ENCODE data around the gene ZRANB3. TPM values are rescaled to one million over a fixed set of nuclear protein-coding genes. Genes with fewer than 3 reads are reported as not detected.

ZRANB3 gene
- total RNA-seq, 1 experiment from 2014 or later: 16.3 TPM

DNA sequence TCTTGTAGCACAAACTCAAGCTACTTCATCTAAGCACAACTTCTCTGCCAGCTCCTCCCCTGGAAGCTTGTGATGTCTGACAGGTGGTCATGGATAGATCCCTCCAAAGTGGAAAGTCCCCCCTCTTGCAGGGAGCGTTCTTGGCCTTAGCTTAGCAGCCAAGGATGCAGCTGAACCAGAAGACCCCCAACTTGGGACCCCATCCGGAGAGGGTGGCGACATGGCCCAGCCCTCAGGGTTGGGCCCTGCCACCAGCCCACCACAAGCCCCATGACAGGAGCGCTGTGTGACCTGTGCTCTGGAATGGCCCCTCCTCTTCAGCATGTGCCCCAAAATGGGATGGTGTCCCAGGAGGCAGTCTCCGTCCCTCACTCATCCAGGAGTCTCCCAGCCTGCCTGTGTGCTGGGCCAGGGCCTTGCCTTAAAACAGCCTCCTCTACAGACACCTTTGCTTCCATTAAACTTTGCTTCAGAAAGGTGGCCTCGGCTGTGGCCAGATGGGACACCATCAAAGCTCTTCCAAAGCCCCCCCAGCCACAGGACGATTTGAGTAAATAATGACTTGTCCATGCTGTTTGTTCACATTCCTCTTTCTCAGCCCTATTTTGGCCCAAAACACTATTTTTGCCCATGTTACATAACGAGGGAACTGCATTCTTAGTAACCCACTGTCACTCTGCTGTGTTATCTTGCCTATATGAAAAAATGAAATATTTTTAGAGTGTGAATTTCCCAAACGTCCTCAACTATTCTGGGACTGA, 356.8 kb downstream of the ZRANB3 start:
- Mint-ChIP-seq H3K4me3 (ENCODE audit: unreplicated experiment) (no peak overlapping the region), H3K4me1 (ENCODE audit: insufficient read depth, unreplicated experiment) (no peaks in the 10 kb centered on the region), H3K9me3 (ENCODE audit: unreplicated experiment) (peaks cover 7% of the 10 kb centered on the region), H3K36me3 (ENCODE audit: insufficient read depth, unreplicated experiment) (peaks cover 76% of the 10 kb centered on the region), H3K27ac (ENCODE audit: low read depth, unreplicated experiment) (no peak overlapping the region), H3K27me3 (ENCODE audit: insufficient read depth, unreplicated experiment) (no peaks in the 10 kb centered on the region)
- TF ChIP-seq, protein P1, sequence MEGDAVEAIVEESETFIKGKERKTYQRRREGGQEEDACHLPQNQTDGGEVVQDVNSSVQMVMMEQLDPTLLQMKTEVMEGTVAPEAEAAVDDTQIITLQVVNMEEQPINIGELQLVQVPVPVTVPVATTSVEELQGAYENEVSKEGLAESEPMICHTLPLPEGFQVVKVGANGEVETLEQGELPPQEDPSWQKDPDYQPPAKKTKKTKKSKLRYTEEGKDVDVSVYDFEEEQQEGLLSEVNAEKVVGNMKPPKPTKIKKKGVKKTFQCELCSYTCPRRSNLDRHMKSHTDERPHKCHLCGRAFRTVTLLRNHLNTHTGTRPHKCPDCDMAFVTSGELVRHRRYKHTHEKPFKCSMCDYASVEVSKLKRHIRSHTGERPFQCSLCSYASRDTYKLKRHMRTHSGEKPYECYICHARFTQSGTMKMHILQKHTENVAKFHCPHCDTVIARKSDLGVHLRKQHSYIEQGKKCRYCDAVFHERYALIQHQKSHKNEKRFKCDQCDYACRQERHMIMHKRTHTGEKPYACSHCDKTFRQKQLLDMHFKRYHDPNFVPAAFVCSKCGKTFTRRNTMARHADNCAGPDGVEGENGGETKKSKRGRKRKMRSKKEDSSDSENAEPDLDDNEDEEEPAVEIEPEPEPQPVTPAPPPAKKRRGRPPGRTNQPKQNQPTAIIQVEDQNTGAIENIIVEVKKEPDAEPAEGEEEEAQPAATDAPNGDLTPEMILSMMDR (IDR thresholded peaks at IDR 0.05; ENCODE audit: unreplicated experiment): no peak
- intact Hi-C loops (cut with micrococcal nuclease): no loop called here
- POLR2A ChIA-PET: no interaction called here
- BruUV-seq (replicated peaks): no TSS peak
- CTCF ChIA-PET: no interaction called here
- no peak for DNase-seq (ENCODE audit: unreplicated experiment)

DNA sequence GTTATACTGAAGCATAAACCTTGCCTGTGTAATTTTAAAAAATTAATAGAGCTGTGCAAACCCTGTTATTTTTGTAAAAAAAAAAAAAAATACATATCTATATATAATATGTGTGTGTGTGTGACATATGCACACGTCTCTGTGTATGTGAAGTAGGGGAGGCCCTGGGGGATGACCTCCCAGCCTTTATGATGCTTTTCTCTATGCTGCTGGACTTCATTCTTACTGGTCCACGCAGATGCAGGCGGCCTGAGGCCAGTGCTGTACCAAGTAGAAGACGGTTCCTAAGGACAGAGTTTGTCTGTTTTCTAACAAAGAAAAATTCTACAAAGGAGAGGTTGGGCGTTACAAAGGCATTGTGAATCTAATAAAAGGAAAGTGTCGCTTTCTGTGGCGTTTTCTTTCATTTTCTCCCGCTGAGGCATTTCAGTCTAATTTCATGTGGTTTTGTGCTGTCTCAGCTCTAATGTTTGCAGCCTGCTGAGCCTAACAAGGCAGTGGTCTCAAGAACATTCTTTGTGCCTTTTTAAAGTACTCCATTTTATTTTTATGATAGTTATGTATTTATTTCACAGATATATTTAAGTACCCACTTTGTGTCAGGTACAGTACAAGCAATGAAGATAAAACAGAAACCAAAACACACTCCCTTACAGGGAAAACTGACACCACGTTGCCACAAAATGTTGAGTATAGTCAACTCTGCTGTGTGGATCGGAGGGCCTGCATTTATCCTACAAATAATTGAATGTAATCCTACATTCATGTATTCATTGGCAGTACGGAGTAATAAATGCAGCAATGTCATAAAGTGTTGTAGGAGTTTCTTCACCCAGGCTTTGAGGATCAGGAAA, 360.9 kb downstream of the ZRANB3 start:
- Mint-ChIP-seq H3K27ac (ENCODE audit: low read depth, unreplicated experiment) (no peak overlapping the region), H3K9me3 (ENCODE audit: unreplicated experiment) (no peaks in the 10 kb centered on the region), H3K27me3 (ENCODE audit: insufficient read depth, unreplicated experiment) (no peaks in the 10 kb centered on the region), H3K36me3 (ENCODE audit: insufficient read depth, unreplicated experiment) (peaks cover 85% of the 10 kb centered on the region), H3K4me3 (ENCODE audit: unreplicated experiment) (no peak overlapping the region), H3K4me1 (ENCODE audit: insufficient read depth, unreplicated experiment) (no peaks in the 10 kb centered on the region)
- intact Hi-C loops (cut with micrococcal nuclease): loop anchor here (10.0 kb wide), 2 partner anchors 115 to 365 kb away; partner anchors contain the start of genes R3HDM1, RAB3GAP1 and ZRANB3
- no peak for DNase-seq (ENCODE audit: unreplicated experiment)
- ChIA-PET CTCF (interaction anchor here (0.6 kb wide), 1 partner anchor 22 kb away, joined by 3 read pairs; no protein-coding TSS in a partner anchor), POLR2A (no interaction called here)
- TF ChIP-seq, protein P1 (IDR thresholded peaks at IDR 0.05; ENCODE audit: unreplicated experiment): no peak
- BruUV-seq (replicated peaks): no TSS peak

DNA sequence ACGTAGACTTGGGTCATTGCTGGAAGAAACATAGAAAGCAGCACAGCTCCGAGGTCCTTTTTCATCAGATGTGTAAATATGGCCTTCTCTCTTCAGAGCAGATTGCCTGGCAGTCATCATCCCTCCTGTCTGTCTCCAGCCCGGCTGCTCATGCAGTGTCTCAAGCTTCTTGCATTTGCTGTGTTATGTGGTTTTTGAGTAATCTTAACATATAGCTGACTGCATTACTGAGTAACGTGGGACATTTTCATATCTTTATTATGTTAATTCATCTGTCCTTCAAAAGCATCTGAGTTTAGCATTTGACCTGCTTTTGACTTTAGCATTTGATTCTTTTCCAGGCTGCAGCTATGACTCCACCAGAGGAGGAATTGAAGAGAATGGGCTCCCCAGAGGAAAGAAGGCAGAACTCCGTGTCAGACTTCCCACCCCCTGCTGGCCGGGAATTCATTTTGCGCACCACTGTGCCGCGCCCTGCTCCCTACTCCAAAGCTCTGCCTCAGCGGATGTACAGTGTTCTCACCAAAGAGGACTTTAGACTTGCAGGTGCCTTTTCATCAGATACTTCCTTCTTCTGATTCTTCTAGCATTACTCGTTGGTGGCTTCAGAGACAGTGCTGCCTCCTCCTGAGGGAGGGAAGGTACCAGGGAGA, 362.7 kb downstream of the ZRANB3 start:
- Mint-ChIP-seq H3K36me3 (ENCODE audit: insufficient read depth, unreplicated experiment) (peaks cover 82% of the 10 kb centered on the region), H3K27ac (ENCODE audit: low read depth, unreplicated experiment) (no peak overlapping the region), H3K4me3 (ENCODE audit: unreplicated experiment) (no peak overlapping the region), H3K27me3 (ENCODE audit: insufficient read depth, unreplicated experiment) (no peaks in the 10 kb centered on the region), H3K9me3 (ENCODE audit: unreplicated experiment) (no peaks in the 10 kb centered on the region), H3K4me1 (ENCODE audit: insufficient read depth, unreplicated experiment) (peaks cover 6% of the 10 kb centered on the region)
- no TSS peak for BruUV-seq (replicated peaks)
- CTCF ChIA-PET: interaction anchor here (0.5 to 1.6 kb wide), 4 partner anchors 159 to 179 kb away, joined by 3 to 6 read pairs (median 4); no protein-coding TSS in a partner anchor
- no peak for DNase-seq (ENCODE audit: unreplicated experiment)
- POLR2A ChIA-PET: no interaction called here
- intact Hi-C loops (cut with micrococcal nuclease): loop anchor here (10.0 kb wide), 2 partner anchors 114 to 366 kb away; partner anchors contain the start of genes R3HDM1, RAB3GAP1 and ZRANB3
- TF ChIP-seq, protein P1 (IDR thresholded peaks at IDR 0.05; ENCODE audit: unreplicated experiment): no peak

Data from MCF 10A (cell line).